ENCODE data around the gene GABRR2. TPM values are rescaled to one million over a fixed set of nuclear protein-coding genes. Genes with fewer than 3 reads are reported as not detected.

GABRR2 gene
- total and polyA plus RNA-seq, 10 of the 15 experiments (the other 5 are each of a cell fraction or from before 2014, with no cell fraction given), result 0.16 to 0.72 (median 0.32) TPM; not detected in 2

- intact Hi-C loops (cut with micrococcal nuclease; ENCODE audit: unreplicated experiment), result no loop called here
- BruUV-seq (replicated peaks), result no TSS peak
- Histone ChIP-seq H3K27me3 (replicated peaks in 1 of 2; ENCODE audit: control insufficient read depth in 2 of 2, insufficient read depth in 2 of 2, low read length in 1 of 2) (no peaks in the 10 kb centered on the region), H3K4me2 (ENCODE audit: control insufficient read depth, insufficient read depth) (no peak overlapping the region), H4K20me1 (ENCODE audit: control insufficient read depth, insufficient read depth) (no peaks in the 10 kb centered on the region), H3K36me3 (ENCODE audit: control insufficient read depth in 2 of 2, insufficient read depth in 2 of 2, low read length in 1 of 2) (no peaks in the 10 kb centered on the region), H3K79me2 (ENCODE audit: control insufficient read depth, insufficient read depth, low read length) (no peaks in the 10 kb centered on the region), H3K27ac (ENCODE audit: control insufficient read depth, insufficient read depth) (no peak overlapping the region), H2AFZ (ENCODE audit: control insufficient read depth, low read depth, low read length) (no peak overlapping the region), H3K4me3 (no peak overlapping the region), H3K9ac (ENCODE audit: control insufficient read depth, insufficient read depth, low read length) (no peak overlapping the region), H3K9me3 (replicated peaks; ENCODE audit: control insufficient read depth, insufficient read depth, low read length) (no peaks in the 10 kb centered on the region; the same call in 2 of the 3 replicates), H3K4me1 (ENCODE audit: control insufficient read depth, insufficient read depth, low read length) (peaks cover 14% of the 10 kb centered on the region)
- CTCF ChIA-PET, result interaction anchor here (1.0 to 4.5 kb wide), 3 partner anchors 125 to 370 kb away, joined by 4 to 45 read pairs (median 4); no protein-coding TSS in a partner anchor
- DNase-seq (ENCODE audit: low read depth, low spot score) (no peak), ATAC-seq (peak; percentile 78), FAIRE-seq (peak; percentile 38)
- TF ChIP-seq PML (IDR thresholded peaks at IDR 0.05; ENCODE audit: low read length), result no peak
- TF ChIP-seq RAD21 (IDR thresholded peaks at IDR 0.05; ENCODE audit: insufficient read depth, low read depth, low read length), result peak; percentile 53
- peak; percentile 35; the same call in 1 of the 2 replicates for TF ChIP-seq SMC3 (IDR thresholded peaks at IDR 0.05; ENCODE audit: borderline replicate concordance, low read length)
- no peak for TF ChIP-seq CEBPZ (IDR thresholded peaks at IDR 0.05; ENCODE audit: low read depth, low read length)
- peak; percentile 33; the same call in 1 of the 2 replicates for TF ChIP-seq RUNX3 (IDR thresholded peaks at IDR 0.05; ENCODE audit: low read length)
- TF ChIP-seq ZNF384 (IDR thresholded peaks at IDR 0.05; ENCODE audit: borderline replicate concordance, low read depth, low read length), result peak; percentile 84
- TF ChIP-seq PRDM15 (CRISPR knock-in tag; IDR thresholded peaks at IDR 0.05), result no peak
- peak; percentile 29 to 61 (median 56); a peak in 5 of 6 replicates for TF ChIP-seq CTCF (IDR thresholded peaks at IDR 0.05 in 2 of 3, conservative IDR thresholded peaks at IDR 0.05 in 1 of 3; ENCODE audit: control insufficient read depth in 2 of 3, extremely low read depth in 1 of 3, insufficient read depth in 1 of 3, low read depth in 3 of 3, low read length in 3 of 3)
- SMC1A ChIA-PET (ENCODE audit: uncharacterized antibody, unreplicated experiment), result no interaction called here
- in situ Hi-C loops (cut with MboI), result no loop called here
- POLR2A ChIA-PET, result interaction anchor here (0.6 kb wide), 1 partner anchor 159 kb away, joined by 6 read pairs; the partner anchor contains the start of gene PNRC1
- 0% methylated on average over 3 of the region's 3 CpGs for WGBS (ENCODE audit: insufficient coverage, insufficient replicate concordance, low lambda C conversion rate, missing lambda C conversion rate)
- RAD21 ChIA-PET (ENCODE audit: unreplicated experiment), result interaction anchor here (0.6 kb wide), 1 partner anchor 252 kb away, joined by 3 read pairs; no protein-coding TSS in a partner anchor
Measured at GRCh38 chr6:89239338-89239737, 75.8 kb downstream of the GABRR2 start.
